Stimulated activated naive CD8-positive, alpha-beta T cell treated with anti-CD3 and anti-CD28 coated beads, Interleukin-15, Interleukin-2, amounts not matched to agents 100 ng/mL and 50 ng/mL, for 24 hours (primary cell): ENCODE data around the gene MALL.
"Not testable (repeated sequence)": the region's sequence is repeated elsewhere in the genome, so short reads cannot be mapped to it uniquely, and the experiment has no call there.

Experiments
- H3K27ac Mint-ChIP-seq: one replicate; pipeline ENCODE4 v1.8.0; 2021; ENCODE audit warnings: mild to moderate bottlenecking, mixed read lengths
- H3K27me3 Mint-ChIP-seq: one replicate; pipeline ENCODE4 v1.8.0; 2021; ENCODE audit warnings: mixed read lengths
- H3K36me3 Mint-ChIP-seq: one replicate; pipeline ENCODE4 v1.8.0; 2021; ENCODE audit warnings: low read depth, mixed read lengths
- H3K4me1 Mint-ChIP-seq: one replicate; pipeline ENCODE4 v1.8.0; 2021; ENCODE audit warnings: low read depth, mixed read lengths
- H3K4me3 Mint-ChIP-seq: one replicate; pipeline ENCODE4 v1.8.0; 2021; ENCODE audit warnings: mild to moderate bottlenecking, mixed read lengths
- H3K9me3 Mint-ChIP-seq: one replicate; pipeline ENCODE4 v1.8.0; 2021; ENCODE audit warnings: mixed read lengths

MALL gene

GRCh38 chr2:110094884-110095534 is 20.6 kb downstream of the MALL start:
- H3K27ac Mint-ChIP-seq, H3K9me3 Mint-ChIP-seq, H3K4me3 Mint-ChIP-seq, H3K27me3 Mint-ChIP-seq, H3K4me1 Mint-ChIP-seq, H3K36me3 Mint-ChIP-seq: not testable (repeated sequence)

- H3K4me3 Mint-ChIP-seq, H3K4me1 Mint-ChIP-seq, H3K36me3 Mint-ChIP-seq, H3K9me3 Mint-ChIP-seq, H3K27ac Mint-ChIP-seq, H3K27me3 Mint-ChIP-seq: not testable (repeated sequence)
These were observed 21.7 kb downstream of the MALL start for GRCh38 chr2:110093924-110094323.

- H3K4me3 Mint-ChIP-seq, H3K27ac Mint-ChIP-seq, H3K27me3 Mint-ChIP-seq, H3K36me3 Mint-ChIP-seq, H3K9me3 Mint-ChIP-seq, H3K4me1 Mint-ChIP-seq: not testable (repeated sequence)
These were observed 25.5 kb downstream of the MALL start for GRCh38 chr2:110090164-110090563.

GRCh38 chr2:110083757-110084156 is 31.9 kb downstream of the MALL start:
- not testable (repeated sequence) for H3K27me3 Mint-ChIP-seq, H3K36me3 Mint-ChIP-seq, H3K9me3 Mint-ChIP-seq, H3K4me3 Mint-ChIP-seq, H3K27ac Mint-ChIP-seq, H3K4me1 Mint-ChIP-seq

- H3K27ac Mint-ChIP-seq, H3K4me1 Mint-ChIP-seq, H3K4me3 Mint-ChIP-seq, H3K36me3 Mint-ChIP-seq, H3K27me3 Mint-ChIP-seq, H3K9me3 Mint-ChIP-seq: not testable (repeated sequence)
These were observed 32.5 kb downstream of the MALL start for GRCh38 chr2:110083162-110083561.

- not testable (repeated sequence) for H3K4me3 Mint-ChIP-seq, H3K27ac Mint-ChIP-seq, H3K27me3 Mint-ChIP-seq, H3K4me1 Mint-ChIP-seq, H3K9me3 Mint-ChIP-seq, H3K36me3 Mint-ChIP-seq
These were observed 37.5 kb downstream of the MALL start for GRCh38 chr2:110078104-110078503.

GRCh38 chr2:110075896-110076295 is 39.7 kb downstream of the MALL start:
- not testable (repeated sequence) for H3K27ac Mint-ChIP-seq, H3K4me1 Mint-ChIP-seq, H3K4me3 Mint-ChIP-seq, H3K9me3 Mint-ChIP-seq, H3K27me3 Mint-ChIP-seq, H3K36me3 Mint-ChIP-seq

GRCh38 chr2:110069869-110070268 is 45.8 kb downstream of the MALL start:
- H3K27ac Mint-ChIP-seq, H3K4me1 Mint-ChIP-seq, H3K27me3 Mint-ChIP-seq, H3K36me3 Mint-ChIP-seq, H3K9me3 Mint-ChIP-seq, H3K4me3 Mint-ChIP-seq: not testable (repeated sequence)

- H3K4me3 Mint-ChIP-seq, H3K36me3 Mint-ChIP-seq, H3K27ac Mint-ChIP-seq, H3K4me1 Mint-ChIP-seq, H3K27me3 Mint-ChIP-seq, H3K9me3 Mint-ChIP-seq: not testable (repeated sequence)
These were observed 47.5 kb downstream of the MALL start for GRCh38 chr2:110068153-110068552.

- not testable (repeated sequence) for H3K27ac Mint-ChIP-seq, H3K9me3 Mint-ChIP-seq, H3K4me3 Mint-ChIP-seq
These were observed 53.3 kb downstream of the MALL start for GRCh38 chr2:110062332-110062731.

GRCh38 chr2:110060550-110060949 is 55.1 kb downstream of the MALL start:
- H3K27me3 Mint-ChIP-seq, H3K4me1 Mint-ChIP-seq, H3K4me3 Mint-ChIP-seq, H3K36me3 Mint-ChIP-seq, H3K9me3 Mint-ChIP-seq, H3K27ac Mint-ChIP-seq: not testable (repeated sequence)

More at GRCh38 chr2:110062332-110062731, 53.3 kb downstream of the MALL start:
- H3K36me3 Mint-ChIP-seq, H3K27me3 Mint-ChIP-seq, H3K4me1 Mint-ChIP-seq: not testable (repeated sequence)

GRCh38 chr2:110059694-110060358 is 55.8 kb downstream of the MALL start:
- not testable (repeated sequence) for H3K27me3 Mint-ChIP-seq, H3K4me1 Mint-ChIP-seq, H3K27ac Mint-ChIP-seq, H3K9me3 Mint-ChIP-seq, H3K36me3 Mint-ChIP-seq, H3K4me3 Mint-ChIP-seq

GRCh38 chr2:110059009-110059693 is 56.5 kb downstream of the MALL start:
- H3K4me1 Mint-ChIP-seq: not testable (repeated sequence)

GRCh38 chr2:110058034-110058433 is 57.6 kb downstream of the MALL start:
- not testable (repeated sequence) for H3K36me3 Mint-ChIP-seq, H3K4me1 Mint-ChIP-seq, H3K27me3 Mint-ChIP-seq, H3K4me3 Mint-ChIP-seq, H3K27ac Mint-ChIP-seq, H3K9me3 Mint-ChIP-seq

More at GRCh38 chr2:110059009-110059693, 56.5 kb downstream of the MALL start:
- H3K27ac Mint-ChIP-seq, H3K9me3 Mint-ChIP-seq, H3K27me3 Mint-ChIP-seq, H3K36me3 Mint-ChIP-seq, H3K4me3 Mint-ChIP-seq: not testable (repeated sequence)

- not testable (repeated sequence) for H3K27me3 Mint-ChIP-seq, H3K4me3 Mint-ChIP-seq, H3K4me1 Mint-ChIP-seq, H3K36me3 Mint-ChIP-seq, H3K27ac Mint-ChIP-seq, H3K9me3 Mint-ChIP-seq
These were observed 59.7 kb downstream of the MALL start for GRCh38 chr2:110055819-110056408.
